HG03442 (cell line): ENCODE data around the gene FGF21.
"Not testable (repeated sequence)": the region's sequence is repeated elsewhere in the genome, so short reads cannot be mapped to it uniquely, and the experiment has no call there.

ENCODE experiments used
- ATAC-seq: cut with Tn5 transposase; IDR thresholded peaks from one replicate; pipeline ENCODE4 v1.9.1; 2021; ENCODE audit warnings: mild to moderate bottlenecking, moderate library complexity; ENCODE audit not compliant: unreplicated experiment

The FGF21 gene

GRCh38 chr19:48786422-48786821, 31.1 kb downstream of the FGF21 start:
- not testable (repeated sequence) for ATAC-seq

GRCh38 chr19:48787331-48787730, 32.0 kb downstream of the FGF21 start:
- not testable (repeated sequence) for ATAC-seq

GRCh38 chr19:48793271-48793670, 37.9 kb downstream of the FGF21 start:
- ATAC-seq: no peak

GRCh38 chr19:48794291-48794690, 39.0 kb downstream of the FGF21 start:
- ATAC-seq: no peak

- peak; percentile 70 for ATAC-seq
Measured at GRCh38 chr19:48795055-48795684, 39.8 kb downstream of the FGF21 start.

GRCh38 chr19:48795685-48796070, 40.4 kb downstream of the FGF21 start:
- no peak for ATAC-seq

GRCh38 chr19:48796298-48797083, 41.2 kb downstream of the FGF21 start:
- no peak for ATAC-seq

- no peak for ATAC-seq
Measured at GRCh38 chr19:48797103-48797502, 41.8 kb downstream of the FGF21 start.

GRCh38 chr19:48798937-48799336, 43.6 kb downstream of the FGF21 start:
- ATAC-seq: no peak

- no peak for ATAC-seq
Measured at GRCh38 chr19:48799358-48800300, 44.3 kb downstream of the FGF21 start.

- ATAC-seq: no peak
Measured at GRCh38 chr19:48802623-48803022, 47.3 kb downstream of the FGF21 start.

- ATAC-seq: no peak
Measured at GRCh38 chr19:48804496-48804895, 49.2 kb downstream of the FGF21 start.

- ATAC-seq: no peak
Measured at GRCh38 chr19:48805452-48805851, 50.1 kb downstream of the FGF21 start.

GRCh38 chr19:48806518-48806817, 51.1 kb downstream of the FGF21 start:
- no peak for ATAC-seq

- ATAC-seq: no peak
Measured at GRCh38 chr19:48806818-48807589, 51.7 kb downstream of the FGF21 start.

GRCh38 chr19:48807590-48808308, 52.4 kb downstream of the FGF21 start:
- ATAC-seq: no peak
